Measurements from ENCODE around the gene TEAD1. TPM values are rescaled to one million over a fixed set of nuclear protein-coding genes. Genes with fewer than 3 reads are reported as not detected.

The TEAD1 gene
- total and polyA plus RNA-seq, 9 donors: 20.0 to 84.1 (median 67.6) TPM

DNA sequence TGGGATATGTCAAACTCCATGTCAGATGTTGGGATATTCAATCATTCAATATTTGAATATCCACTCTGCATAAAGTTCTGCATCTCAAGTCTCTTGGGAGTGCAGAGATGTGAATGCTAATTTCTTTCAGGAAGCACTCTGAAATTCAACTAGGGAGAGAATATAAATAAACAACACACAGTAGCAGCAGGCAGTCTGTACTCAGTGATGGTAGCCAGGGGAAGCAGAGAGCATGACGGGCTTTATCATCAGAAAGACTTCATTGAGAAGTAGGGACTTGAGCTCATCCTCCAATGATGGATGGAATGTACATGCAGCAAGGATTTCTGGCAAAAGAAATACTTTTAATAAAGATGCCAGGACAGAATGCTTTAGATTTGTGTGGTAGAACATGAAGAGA is 9.8 kb upstream of the TEAD1 start:
- no peaks in the 10 kb centered on the region for H3K9me3 ChIP-seq
- 34 to 58% (median 43%) methylated on average over 1 of the region's 1 CpG for WGBS, 3 donors
- intact Hi-C loops (cut with DNase I): loop anchor here in 1 of 4 donors (10.0 kb wide), 1 partner anchor 340 kb away; no protein-coding TSS in a partner anchor
- no peak for DNase-seq
- H3K27me3 ChIP-seq: no peaks in the 10 kb centered on the region
- H3K27ac ChIP-seq: no peak overlapping the region
- H3K4me1 ChIP-seq (ENCODE audit: insufficient read depth): no peaks in the 10 kb centered on the region
- no peak overlapping the region for H3K4me3 ChIP-seq
- no peak for TF ChIP-seq POLR2A (IDR thresholded peaks at IDR 0.05)
- TF ChIP-seq EP300 (IDR thresholded peaks at IDR 0.05): no peak
- TF ChIP-seq, protein P1, sequence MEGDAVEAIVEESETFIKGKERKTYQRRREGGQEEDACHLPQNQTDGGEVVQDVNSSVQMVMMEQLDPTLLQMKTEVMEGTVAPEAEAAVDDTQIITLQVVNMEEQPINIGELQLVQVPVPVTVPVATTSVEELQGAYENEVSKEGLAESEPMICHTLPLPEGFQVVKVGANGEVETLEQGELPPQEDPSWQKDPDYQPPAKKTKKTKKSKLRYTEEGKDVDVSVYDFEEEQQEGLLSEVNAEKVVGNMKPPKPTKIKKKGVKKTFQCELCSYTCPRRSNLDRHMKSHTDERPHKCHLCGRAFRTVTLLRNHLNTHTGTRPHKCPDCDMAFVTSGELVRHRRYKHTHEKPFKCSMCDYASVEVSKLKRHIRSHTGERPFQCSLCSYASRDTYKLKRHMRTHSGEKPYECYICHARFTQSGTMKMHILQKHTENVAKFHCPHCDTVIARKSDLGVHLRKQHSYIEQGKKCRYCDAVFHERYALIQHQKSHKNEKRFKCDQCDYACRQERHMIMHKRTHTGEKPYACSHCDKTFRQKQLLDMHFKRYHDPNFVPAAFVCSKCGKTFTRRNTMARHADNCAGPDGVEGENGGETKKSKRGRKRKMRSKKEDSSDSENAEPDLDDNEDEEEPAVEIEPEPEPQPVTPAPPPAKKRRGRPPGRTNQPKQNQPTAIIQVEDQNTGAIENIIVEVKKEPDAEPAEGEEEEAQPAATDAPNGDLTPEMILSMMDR (IDR thresholded peaks at IDR 0.05): no peak
- H3K36me3 ChIP-seq: no peaks in the 10 kb centered on the region

DNA sequence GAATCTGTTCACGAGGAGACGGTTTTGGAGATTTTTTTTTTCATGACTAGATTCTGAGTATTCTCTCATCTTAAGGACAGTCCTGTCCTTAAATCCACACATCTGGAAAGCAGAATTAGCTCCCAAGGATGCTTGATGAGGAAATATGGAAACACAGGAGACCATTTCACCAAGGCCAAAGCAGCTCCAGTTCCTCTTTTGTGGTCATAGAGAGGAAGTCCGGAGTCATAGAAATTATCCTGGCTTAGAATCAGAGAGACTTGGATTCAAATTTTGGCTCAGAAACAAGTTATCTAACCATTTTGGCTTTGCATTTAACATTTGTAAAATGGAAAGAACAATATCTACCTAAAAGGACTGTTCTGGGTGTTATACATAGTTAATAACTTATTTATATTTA is 7.3 kb upstream of the TEAD1 start:
- H3K27ac ChIP-seq: no peak overlapping the region
- no peak overlapping the region for H3K4me3 ChIP-seq
- H3K27me3 ChIP-seq: no peaks in the 10 kb centered on the region
- WGBS, 3 donors: 70 to 86% (median 77%) methylated on average over 3 of the region's 3 CpGs
- TF ChIP-seq POLR2A (IDR thresholded peaks at IDR 0.05) (no peak), EP300 (IDR thresholded peaks at IDR 0.05) (no peak)
- H3K4me1 ChIP-seq (ENCODE audit: insufficient read depth): no peaks in the 10 kb centered on the region
- H3K36me3 ChIP-seq: no peaks in the 10 kb centered on the region
- H3K9me3 ChIP-seq: no peaks in the 10 kb centered on the region
- intact Hi-C loops (cut with DNase I): loop anchor here in 1 of 4 donors (10.0 kb wide), 1 partner anchor 342 kb away; no protein-coding TSS in a partner anchor
- no peak for DNase-seq

DNA sequence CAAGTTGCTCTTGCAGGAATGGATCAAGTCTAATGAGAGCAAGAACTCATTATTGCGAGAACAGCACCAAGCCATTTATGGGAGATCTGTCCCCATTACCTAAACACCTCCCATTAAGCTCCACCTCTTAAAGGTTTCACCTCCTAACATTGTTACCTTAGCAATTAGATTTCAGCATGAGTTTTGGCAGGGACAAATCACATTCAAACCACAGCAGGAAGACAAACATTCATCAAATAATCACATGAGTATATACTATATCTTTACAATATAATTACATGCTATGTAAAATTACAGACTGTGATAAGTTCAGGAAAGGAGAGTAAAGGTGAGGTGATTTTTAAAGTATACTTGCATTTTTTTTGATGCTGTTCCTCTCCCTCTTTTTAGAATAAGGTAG is 6.6 kb upstream of the TEAD1 start:
- H3K4me3 ChIP-seq: no peak overlapping the region
- H3K27me3 ChIP-seq: no peaks in the 10 kb centered on the region
- TF ChIP-seq POLR2A (IDR thresholded peaks at IDR 0.05) (no peak), EP300 (IDR thresholded peaks at IDR 0.05) (no peak)
- TF ChIP-seq, protein P1 (IDR thresholded peaks at IDR 0.05): no peak
- no peaks in the 10 kb centered on the region for H3K9me3 ChIP-seq
- 95 to 100% (median 97%) methylated on average over 1 of the region's 1 CpG for WGBS, 3 donors
- no peaks in the 10 kb centered on the region for H3K4me1 ChIP-seq (ENCODE audit: insufficient read depth)
- intact Hi-C loops (cut with DNase I): loop anchor here in 1 of 4 donors (10.0 kb wide), 1 partner anchor 343 kb away; no protein-coding TSS in a partner anchor
- H3K36me3 ChIP-seq: no peaks in the 10 kb centered on the region
- no peak for DNase-seq
- H3K27ac ChIP-seq: no peak overlapping the region

DNA sequence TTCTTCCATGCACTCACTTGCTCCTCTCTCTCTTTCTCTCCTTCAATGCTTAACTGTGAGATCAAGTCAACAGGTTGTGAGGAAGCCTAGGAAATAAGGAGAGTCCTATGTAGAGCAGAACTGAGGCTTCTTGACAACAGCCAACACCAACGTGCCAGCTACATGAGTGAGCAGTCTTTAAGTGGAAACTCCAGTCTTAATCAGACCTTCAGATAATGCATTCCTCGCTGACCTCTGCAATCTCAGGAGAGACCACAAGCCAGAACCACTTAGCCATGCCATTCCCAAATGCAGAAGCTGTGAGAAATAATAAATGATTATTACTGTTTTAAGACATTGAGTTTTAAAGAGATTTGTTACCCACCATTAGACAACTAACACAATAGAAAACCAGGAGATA is 6.1 kb upstream of the TEAD1 start:
- WGBS, 3 donors: 79 to 83% (median 81%) methylated on average over 2 of the region's 2 CpGs
- no peak for TF ChIP-seq POLR2A (IDR thresholded peaks at IDR 0.05)
- TF ChIP-seq, protein P1 (IDR thresholded peaks at IDR 0.05): no peak
- TF ChIP-seq EP300 (IDR thresholded peaks at IDR 0.05): no peak
- no peaks in the 10 kb centered on the region for H3K27me3 ChIP-seq
- no peak for DNase-seq
- intact Hi-C loops (cut with DNase I): loop anchor here in 1 of 4 donors (10.0 kb wide), 1 partner anchor 343 kb away; no protein-coding TSS in a partner anchor
- H3K4me3 ChIP-seq: no peak overlapping the region
- no peaks in the 10 kb centered on the region for H3K36me3 ChIP-seq
- no peak overlapping the region for H3K27ac ChIP-seq
- no peaks in the 10 kb centered on the region for H3K9me3 ChIP-seq
- no peaks in the 10 kb centered on the region for H3K4me1 ChIP-seq (ENCODE audit: insufficient read depth)

DNA sequence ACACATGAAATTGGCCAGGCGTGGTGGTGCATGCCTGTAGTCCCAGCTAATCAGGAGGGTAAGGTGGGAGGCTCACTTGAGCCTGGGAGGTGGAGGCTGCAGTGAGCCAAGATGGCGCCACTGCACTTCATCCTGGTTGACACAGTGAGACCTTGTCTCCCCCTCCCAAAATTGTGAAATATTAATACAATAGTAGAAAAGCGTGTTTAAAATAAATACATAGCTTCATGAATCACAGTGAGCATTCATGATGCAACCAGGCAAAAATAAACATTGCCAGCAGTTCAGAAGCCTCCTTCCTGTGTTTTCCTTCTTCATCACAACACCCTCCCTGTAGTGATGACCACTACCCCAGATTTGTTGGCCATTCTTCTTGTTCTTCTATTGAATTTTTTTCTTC is 4.3 kb upstream of the TEAD1 start:
- no peaks in the 10 kb centered on the region for H3K36me3 ChIP-seq
- intact Hi-C loops (cut with DNase I): loop anchor here (5.0 to 10.0 kb wide), 5 partner anchors 145 to 345 kb away; no protein-coding TSS in a partner anchor
- no peaks in the 10 kb centered on the region for H3K4me1 ChIP-seq (ENCODE audit: insufficient read depth)
- 90 to 94% (median 92%) methylated on average over 3 of the region's 3 CpGs for WGBS, 3 donors
- DNase-seq: no peak
- TF ChIP-seq POLR2A (IDR thresholded peaks at IDR 0.05): no peak
- TF ChIP-seq EP300 (IDR thresholded peaks at IDR 0.05): no peak
- TF ChIP-seq, protein P1 (IDR thresholded peaks at IDR 0.05): no peak
- no peaks in the 10 kb centered on the region for H3K27me3 ChIP-seq
- H3K4me3 ChIP-seq: no peak overlapping the region
- H3K9me3 ChIP-seq: no peaks in the 10 kb centered on the region
- no peak overlapping the region for H3K27ac ChIP-seq
